ENCODE data around the gene KRTAP13-2. TPM values are rescaled to one million over a fixed set of nuclear protein-coding genes. Genes with fewer than 3 reads are reported as not detected.

The KRTAP13-2 gene
- total and polyA plus RNA-seq, 2 of the 8 experiments (the other 6 are each of a cell fraction or from before 2014, with no cell fraction given), result not detected

GRCh38 chr21:30415993-30416392 lies 43.9 kb upstream of the KRTAP13-2 start:
- no peaks in the 10 kb centered on the region for H3K79me1 ChIP-seq (ENCODE audit: low read depth, low read length)
- no peak overlapping the region for H2BK20ac ChIP-seq (ENCODE audit: low read length)
- no peak for TF ChIP-seq ZNF274 (IDR thresholded peaks at IDR 0.05; ENCODE audit: borderline replicate concordance, extremely low read depth, low read length)
- no peak overlapping the region for H2AK5ac ChIP-seq (ENCODE audit: low read depth, low read length)
- H3K9me3 ChIP-seq (ENCODE audit: insufficient read depth in 2 of 2, low read depth in 1 of 2, low read length in 1 of 2), result peaks cover 5 to 21% of the 10 kb centered on the region in 2 experiments
- no peaks in the 10 kb centered on the region for H3K23me2 ChIP-seq (ENCODE audit: low read depth, low read length)
- H3K23ac ChIP-seq (ENCODE audit: insufficient read length), result no peak overlapping the region
- FAIRE-seq, result peak; percentile 39
- H3K4ac ChIP-seq (replicated peaks; ENCODE audit: insufficient read length, low read depth, low read length), result no peak overlapping the region
- H3K4me3 ChIP-seq (ENCODE audit: extremely low read depth in 1 of 4, insufficient read depth in 2 of 4, low read depth in 3 of 4, low read length in 4 of 4), result no peak overlapping the region
- H4K8ac ChIP-seq (ENCODE audit: extremely low read depth, insufficient read depth, low read length), result no peak overlapping the region
- H3K14ac ChIP-seq (ENCODE audit: insufficient read length), result no peak overlapping the region
- no peak overlapping the region for H3K4me2 ChIP-seq (ENCODE audit: insufficient read depth in 1 of 2, low read depth in 2 of 2, low read length in 2 of 2)
- H3K27me3 ChIP-seq (replicated peaks in 1 of 4; ENCODE audit: control insufficient read depth in 3 of 4, extremely low read depth in 1 of 4, insufficient read depth in 3 of 4, low read length in 3 of 4), result no peaks in the 10 kb centered on the region
- H4K5ac ChIP-seq (ENCODE audit: insufficient read length, low read depth, low read length), result no peak overlapping the region
- H2BK15ac ChIP-seq (ENCODE audit: low read length), result no peak overlapping the region
- H4K20me1 ChIP-seq (replicated peaks in 1 of 2; ENCODE audit: control insufficient read depth in 1 of 2, insufficient read depth in 2 of 2, low read length in 2 of 2), result no peaks in the 10 kb centered on the region
- no peak overlapping the region for H2BK5ac ChIP-seq (ENCODE audit: low read depth, low read length)
- no peak overlapping the region for H3K27ac ChIP-seq (ENCODE audit: low read depth, low read length)
- no peaks in the 10 kb centered on the region for H3K79me2 ChIP-seq (ENCODE audit: control insufficient read depth in 1 of 2, insufficient read depth in 2 of 2, low read length in 2 of 2)
- H2BK12ac ChIP-seq (ENCODE audit: low read depth, low read length), result no peak overlapping the region
- DNase-seq (ENCODE audit: low read depth in 1 of 2, low spot score in 2 of 2), result no peak
- H3K4me1 ChIP-seq (replicated peaks in 1 of 4; ENCODE audit: control insufficient read depth in 3 of 4, insufficient read depth in 4 of 4, low read length in 3 of 4), result no peaks in the 10 kb centered on the region
- H2BK120ac ChIP-seq (replicated peaks; ENCODE audit: low read depth, low read length), result no peak overlapping the region
- ChIA-PET POLR2A (ENCODE audit: partially characterized antibody) (no interaction called here), CTCF (ENCODE audit: partially characterized antibody) (no interaction called here)
- no peak overlapping the region for H2AFZ ChIP-seq (ENCODE audit: low read length)
- no peak overlapping the region for H3K9ac ChIP-seq (replicated peaks in 1 of 4; ENCODE audit: extremely low read depth in 1 of 4, low read depth in 3 of 4, low read length in 3 of 4)
- no peak overlapping the region for H3K18ac ChIP-seq (ENCODE audit: extremely low read depth, low read length)
- H4K91ac ChIP-seq (replicated peaks; ENCODE audit: insufficient read length, low read length), result no peak overlapping the region
- 90% methylated on average over 5 of the region's 5 CpGs; no CpG with 5 or more reads in 1 of the 2 experiments for WGBS, 2 experiments (ENCODE audit: extremely low coverage in 1 of 2, insufficient coverage in 1 of 2, insufficient read length in 1 of 2, insufficient replicate concordance in 2 of 2, low coverage in 1 of 2, low lambda C conversion rate in 2 of 2, missing lambda C conversion rate in 1 of 2)
- 0 out of 8 replicates have a peak, but pooled peaks cover 0 to 2% (median 0%) of the 10 kb centered on the region in 4 experiments for H3K36me3 ChIP-seq (ENCODE audit: control insufficient read depth in 2 of 4, insufficient read depth in 4 of 4, low read length in 3 of 4)
- H3K56ac ChIP-seq (replicated peaks; ENCODE audit: insufficient read length, low read depth, low read length), result no peak overlapping the region

All from H1 (cell line).